Neural progenitor cell (in vitro differentiated cells): ENCODE measurements around the gene USP25. TPM values are rescaled to one million over a fixed set of nuclear protein-coding genes. Genes with fewer than 3 reads are reported as not detected.

Source experiments
- DNase-seq: peaks from one replicate; pipeline ENCODE4 v3.0.0-alpha.2; 2016; ENCODE audit warnings: low spot score
- H2AFZ ChIP-seq: fragments of 200-600 bp; sonication (generic); replicated peaks from 2 replicates; pipeline ENCODE4 v1.6.1; 2016; ENCODE audit warnings: antibody characterized with exemption
- H3F3A ChIP-seq: fragments of 200-600 bp; sonication (generic); 2 replicates; pipeline ENCODE4 v1.6.1; 2016; ENCODE audit warnings: antibody characterized with exemption, low read depth
- H3K27ac ChIP-seq: fragments of 200-600 bp; sonication (generic); 2 replicates; pipeline ENCODE4 v1.5.1; 2016; ENCODE audit warnings: mild to moderate bottlenecking
- H3K27me3 ChIP-seq: fragments of 200-600 bp; sonication (generic); 2 replicates; pipeline ENCODE4 v1.6.1; 2016; ENCODE audit warnings: mild to moderate bottlenecking, moderate library complexity
- H3K36me3 ChIP-seq: fragments of 200-600 bp; sonication (generic); 2 replicates; pipeline ENCODE4 v1.5.1; 2016
- H3K4me1 ChIP-seq: fragments of 200-600 bp; sonication (generic); 2 replicates; pipeline ENCODE4 v1.6.1; 2016; ENCODE audit warnings: mixed run types
- H3K4me2 ChIP-seq: fragments of 200-600 bp; sonication (generic); 2 replicates; pipeline ENCODE4 v1.6.1; 2016
- H3K4me3 ChIP-seq: fragments of 200-600 bp; sonication (generic); 2 replicates; pipeline ENCODE4 v1.5.1; 2016
- H3K79me2 ChIP-seq: fragments of 200-600 bp; sonication (generic); 2 replicates; pipeline ENCODE4 v1.6.1; 2016; ENCODE audit warnings: low read depth
- H3K9ac ChIP-seq: fragments of 200-600 bp; sonication (generic); 2 replicates; pipeline ENCODE4 v1.6.1; 2016
- H3K9me3 ChIP-seq: fragments of 200-600 bp; sonication (generic); 2 replicates; pipeline ENCODE4 v1.5.1; 2016; ENCODE audit warnings: low read depth
- H4K20me1 ChIP-seq: fragments of 200-600 bp; sonication (generic); 2 replicates; pipeline ENCODE4 v1.6.1; 2016; ENCODE audit warnings: low read depth
- H3K27ac Mint-ChIP-seq: 3 replicates; pipeline ENCODE4 v1.8.0; 2021; ENCODE audit warnings: mixed read lengths
- H3K27me3 Mint-ChIP-seq: 2 replicates; pipeline ENCODE4 v1.8.0; 2022; ENCODE audit warnings: low read depth, mild to moderate bottlenecking, inconsistent platforms, moderate library complexity, mixed read lengths; ENCODE audit not compliant: insufficient read depth
- H3K36me3 Mint-ChIP-seq: 3 replicates; pipeline ENCODE4 v1.8.0; 2021; ENCODE audit warnings: mixed read lengths
- H3K4me1 Mint-ChIP-seq: 3 replicates; pipeline ENCODE4 v1.8.0; 2021; ENCODE audit warnings: mixed read lengths
- H3K4me3 Mint-ChIP-seq: 3 replicates; pipeline ENCODE4 v1.8.0; 2021; ENCODE audit warnings: mild to moderate bottlenecking, moderate library complexity, mixed read lengths
- H3K9me3 Mint-ChIP-seq: 3 replicates; pipeline ENCODE4 v1.8.0; 2020; ENCODE audit warnings: mixed read lengths
- EZH2 ChIP-seq: fragments of 200-600 bp; sonication (generic); IDR thresholded peaks from 2 replicates; pipeline ENCODE4 v1.6.1; 2017; ENCODE audit warnings: antibody characterized with exemption, mild to moderate bottlenecking, moderate library complexity
- EZH2phosphoT487 ChIP-seq: fragments of 200-600 bp; sonication (generic); IDR thresholded peaks from 2 replicates; pipeline ENCODE4 v1.6.1; 2017; ENCODE audit warnings: antibody characterized with exemption
- total RNA-seq: library from RNA; depleted of rRNA; stranded (reverse); fragments of >200 nt; gene quantifications from 2 replicates; pipeline ENCODE4 v1.2.3, GENCODE V29; 2015; ENCODE audit warnings: low replicate concordance
- TF ChIP-seq, protein P1 (sequence below): fragments of 200-600 bp; sonication (generic); IDR thresholded peaks from 2 replicates; pipeline ENCODE4 v1.5.1; 2017; ENCODE audit warnings: antibody characterized with exemption, mild to moderate bottlenecking

The USP25 gene
- total RNA-seq, 1 donor from 2014 or later: 36.4 TPM

DNA sequence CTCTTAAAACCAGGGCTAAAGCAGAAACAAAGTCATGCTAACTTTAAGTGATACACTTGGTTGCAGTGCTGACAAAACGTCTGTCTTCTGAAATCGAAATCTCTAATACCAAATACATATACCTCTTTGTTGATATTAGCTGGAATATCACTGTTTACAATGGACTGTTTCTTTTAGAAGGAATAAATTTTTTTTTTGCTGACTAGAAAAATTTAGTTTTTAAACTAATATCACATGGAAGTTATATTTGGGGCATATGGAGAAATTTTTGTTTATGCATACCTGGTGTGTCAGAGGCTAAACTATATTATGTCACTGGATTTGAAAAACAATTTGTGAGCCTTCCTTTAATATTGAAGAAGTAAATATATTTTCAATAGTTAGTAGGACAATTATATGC is 39.1 kb downstream of the USP25 start:
- Histone ChIP-seq H3K4me2 (no peak overlapping the region), H3K27me3 (no peaks in the 10 kb centered on the region), H3K9me3 (no peaks in the 10 kb centered on the region), H3F3A (peaks cover 4% of the 10 kb centered on the region), H4K20me1 (no peaks in the 10 kb centered on the region), H3K9ac (no peak overlapping the region), H3K4me3 (no peak overlapping the region), H3K79me2 (peaks cover 14% of the 10 kb centered on the region), H3K36me3 (no peaks in the 10 kb centered on the region), H3K27ac (no peak overlapping the region), H3K4me1 (no peaks in the 10 kb centered on the region), H2AFZ (no peak overlapping the region)
- no peak for DNase-seq
- no peaks in the 10 kb centered on the region for H3K4me1 Mint-ChIP-seq
- no peak overlapping the region for H3K27ac Mint-ChIP-seq
- TF ChIP-seq EZH2: no peak
- TF ChIP-seq, protein P1, sequence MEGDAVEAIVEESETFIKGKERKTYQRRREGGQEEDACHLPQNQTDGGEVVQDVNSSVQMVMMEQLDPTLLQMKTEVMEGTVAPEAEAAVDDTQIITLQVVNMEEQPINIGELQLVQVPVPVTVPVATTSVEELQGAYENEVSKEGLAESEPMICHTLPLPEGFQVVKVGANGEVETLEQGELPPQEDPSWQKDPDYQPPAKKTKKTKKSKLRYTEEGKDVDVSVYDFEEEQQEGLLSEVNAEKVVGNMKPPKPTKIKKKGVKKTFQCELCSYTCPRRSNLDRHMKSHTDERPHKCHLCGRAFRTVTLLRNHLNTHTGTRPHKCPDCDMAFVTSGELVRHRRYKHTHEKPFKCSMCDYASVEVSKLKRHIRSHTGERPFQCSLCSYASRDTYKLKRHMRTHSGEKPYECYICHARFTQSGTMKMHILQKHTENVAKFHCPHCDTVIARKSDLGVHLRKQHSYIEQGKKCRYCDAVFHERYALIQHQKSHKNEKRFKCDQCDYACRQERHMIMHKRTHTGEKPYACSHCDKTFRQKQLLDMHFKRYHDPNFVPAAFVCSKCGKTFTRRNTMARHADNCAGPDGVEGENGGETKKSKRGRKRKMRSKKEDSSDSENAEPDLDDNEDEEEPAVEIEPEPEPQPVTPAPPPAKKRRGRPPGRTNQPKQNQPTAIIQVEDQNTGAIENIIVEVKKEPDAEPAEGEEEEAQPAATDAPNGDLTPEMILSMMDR: no peak
- no peak for TF ChIP-seq EZH2phosphoT487
- H3K4me3 Mint-ChIP-seq: no peak overlapping the region
- peaks cover 9% of the 10 kb centered on the region for H3K9me3 Mint-ChIP-seq
- H3K36me3 Mint-ChIP-seq: peaks cover 53% of the 10 kb centered on the region
- H3K27me3 Mint-ChIP-seq: no peaks in the 10 kb centered on the region

DNA sequence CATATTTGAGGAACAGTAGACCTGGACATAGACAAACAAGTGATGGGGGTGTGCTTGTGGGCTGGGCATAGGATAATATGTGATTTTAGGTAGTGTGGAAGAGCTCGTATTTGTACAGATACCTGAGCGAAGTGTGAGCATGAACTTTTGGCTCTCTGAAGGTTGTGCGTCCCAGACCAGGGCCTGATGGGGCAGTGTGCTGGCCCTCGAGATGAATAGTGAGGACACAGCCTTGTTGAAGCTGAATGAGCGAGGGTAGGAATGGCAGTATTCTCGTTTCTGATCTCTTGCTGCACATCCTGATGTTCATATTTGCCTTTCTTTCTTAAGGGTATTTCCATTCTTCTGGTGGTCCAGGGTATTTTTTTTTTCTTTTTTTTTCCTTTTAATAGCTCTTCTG is 41.5 kb downstream of the USP25 start:
- no peak overlapping the region for H3K4me2 ChIP-seq
- peaks cover 54% of the 10 kb centered on the region for H3K36me3 Mint-ChIP-seq
- no peak overlapping the region for H3K4me3 Mint-ChIP-seq
- H3K36me3 ChIP-seq: no peaks in the 10 kb centered on the region
- H3K27me3 Mint-ChIP-seq: no peaks in the 10 kb centered on the region
- no peaks in the 10 kb centered on the region for H4K20me1 ChIP-seq
- no peaks in the 10 kb centered on the region for H3K27me3 ChIP-seq
- TF ChIP-seq EZH2phosphoT487 (no peak), EZH2 (no peak)
- TF ChIP-seq, protein P1: no peak
- no peak overlapping the region for H3K27ac ChIP-seq
- no peaks in the 10 kb centered on the region for H3K4me1 Mint-ChIP-seq
- H3K27ac Mint-ChIP-seq: no peak overlapping the region
- H3K4me1 ChIP-seq: no peaks in the 10 kb centered on the region
- DNase-seq: no peak
- peaks cover 11% of the 10 kb centered on the region for H3K79me2 ChIP-seq
- no peak overlapping the region for H3K9ac ChIP-seq
- no peaks in the 10 kb centered on the region for H3F3A ChIP-seq
- H3K4me3 ChIP-seq: no peak overlapping the region
- peaks cover 13% of the 10 kb centered on the region for H3K9me3 Mint-ChIP-seq
- H2AFZ ChIP-seq: no peak overlapping the region
- H3K9me3 ChIP-seq: no peaks in the 10 kb centered on the region

DNA sequence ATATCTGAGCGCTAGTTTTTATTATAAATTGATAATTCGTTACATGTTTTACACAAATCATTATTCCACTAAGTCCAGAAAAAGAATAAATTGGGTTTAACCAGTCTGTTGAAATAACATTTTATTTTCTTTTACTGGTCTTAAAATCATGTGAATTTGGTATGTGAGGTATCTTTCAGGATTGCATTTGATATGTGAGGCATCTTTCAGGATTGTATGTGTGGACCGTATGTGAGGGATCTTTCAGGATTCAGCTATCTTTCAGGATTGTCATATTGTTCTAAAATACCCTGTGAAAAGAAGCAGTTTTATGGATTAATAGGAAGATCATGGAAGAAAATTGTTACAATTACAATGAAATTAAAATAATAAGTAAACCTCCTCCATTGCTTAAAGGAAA is 42.9 kb downstream of the USP25 start:
- H3K4me1 Mint-ChIP-seq: no peaks in the 10 kb centered on the region
- no peak overlapping the region for H3K4me2 ChIP-seq
- H3K36me3 Mint-ChIP-seq: peaks cover 47% of the 10 kb centered on the region
- H3F3A ChIP-seq: no peaks in the 10 kb centered on the region
- H3K4me3 ChIP-seq: no peak overlapping the region
- H3K9ac ChIP-seq: no peak overlapping the region
- H2AFZ ChIP-seq: no peak overlapping the region
- no peak overlapping the region for H3K27ac ChIP-seq
- no peaks in the 10 kb centered on the region for H3K36me3 ChIP-seq
- H3K9me3 ChIP-seq: no peaks in the 10 kb centered on the region
- H3K79me2 ChIP-seq: peaks cover 11% of the 10 kb centered on the region
- no peaks in the 10 kb centered on the region for H3K27me3 ChIP-seq
- H3K4me3 Mint-ChIP-seq: no peak overlapping the region
- no peak overlapping the region for H3K27ac Mint-ChIP-seq
- no peak for TF ChIP-seq EZH2
- no peak for TF ChIP-seq EZH2phosphoT487
- TF ChIP-seq, protein P1: no peak
- peaks cover 13% of the 10 kb centered on the region for H3K9me3 Mint-ChIP-seq
- H3K4me1 ChIP-seq: no peaks in the 10 kb centered on the region
- no peaks in the 10 kb centered on the region for H3K27me3 Mint-ChIP-seq
- H4K20me1 ChIP-seq: no peaks in the 10 kb centered on the region
- no peak for DNase-seq

DNA sequence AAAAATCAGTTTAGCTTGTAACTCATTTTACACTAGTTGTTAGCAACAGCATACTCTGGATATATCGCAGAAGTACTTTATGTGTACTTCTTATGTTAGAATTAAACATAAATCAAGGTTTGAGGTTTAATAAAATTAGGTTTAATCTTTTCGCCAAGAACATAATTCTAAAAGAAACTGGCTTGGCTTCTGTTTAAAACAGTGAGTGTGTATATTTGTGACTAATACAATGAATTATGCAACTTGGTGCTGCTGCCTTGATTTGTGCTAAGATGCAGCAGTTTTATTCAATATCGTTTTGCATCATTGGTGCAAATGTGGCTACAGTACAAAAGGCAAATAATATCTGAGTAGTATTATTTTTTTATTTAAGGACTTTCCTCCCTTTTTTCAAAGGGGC is 44.8 kb downstream of the USP25 start:
- Histone ChIP-seq H3K9me3 (no peaks in the 10 kb centered on the region), H2AFZ (no peak overlapping the region), H3K9ac (no peak overlapping the region), H3F3A (no peaks in the 10 kb centered on the region), H3K79me2 (peaks cover 15% of the 10 kb centered on the region), H3K36me3 (no peaks in the 10 kb centered on the region), H3K27me3 (no peaks in the 10 kb centered on the region), H3K27ac (no peak overlapping the region), H4K20me1 (no peaks in the 10 kb centered on the region), H3K4me3 (no peak overlapping the region), H3K4me1 (no peaks in the 10 kb centered on the region), H3K4me2 (no peak overlapping the region)
- TF ChIP-seq, protein P1: no peak
- TF ChIP-seq EZH2 (no peak), EZH2phosphoT487 (no peak)
- H3K4me3 Mint-ChIP-seq: no peak overlapping the region
- H3K27me3 Mint-ChIP-seq: no peaks in the 10 kb centered on the region
- no peak for DNase-seq
- no peaks in the 10 kb centered on the region for H3K4me1 Mint-ChIP-seq
- H3K27ac Mint-ChIP-seq: no peak overlapping the region
- H3K36me3 Mint-ChIP-seq: peaks cover 36% of the 10 kb centered on the region
- peaks cover 13% of the 10 kb centered on the region for H3K9me3 Mint-ChIP-seq
